Measurements from ENCODE around the gene SLC27A5. TPM values are rescaled to one million over a fixed set of nuclear protein-coding genes. Genes with fewer than 3 reads are reported as not detected.

Gene SLC27A5
- total RNA-seq, 2 donors from 2014 or later: 6.6 to 20.7 TPM

DNA sequence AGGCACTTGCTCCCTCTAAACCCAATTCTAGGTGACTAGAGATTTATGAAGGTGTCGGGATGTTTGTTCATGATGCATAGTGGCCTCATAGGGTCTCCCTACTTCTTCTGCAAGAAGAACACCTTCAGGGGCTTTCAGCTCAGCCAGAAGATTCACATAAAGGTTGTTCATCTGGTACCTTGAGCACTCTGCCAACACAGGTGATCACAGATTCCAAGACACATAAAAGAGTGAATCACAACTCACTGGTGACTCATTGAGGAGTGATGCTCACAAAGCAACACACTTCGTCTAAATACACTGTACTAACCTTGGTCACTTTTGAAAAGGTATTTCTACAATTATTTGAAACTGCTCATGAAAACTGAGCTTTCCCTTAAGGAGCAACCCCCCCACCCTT lies 51.8 kb downstream of the SLC27A5 start:
- WGBS: 73% methylated on average over 2 of the region's 2 CpGs

DNA sequence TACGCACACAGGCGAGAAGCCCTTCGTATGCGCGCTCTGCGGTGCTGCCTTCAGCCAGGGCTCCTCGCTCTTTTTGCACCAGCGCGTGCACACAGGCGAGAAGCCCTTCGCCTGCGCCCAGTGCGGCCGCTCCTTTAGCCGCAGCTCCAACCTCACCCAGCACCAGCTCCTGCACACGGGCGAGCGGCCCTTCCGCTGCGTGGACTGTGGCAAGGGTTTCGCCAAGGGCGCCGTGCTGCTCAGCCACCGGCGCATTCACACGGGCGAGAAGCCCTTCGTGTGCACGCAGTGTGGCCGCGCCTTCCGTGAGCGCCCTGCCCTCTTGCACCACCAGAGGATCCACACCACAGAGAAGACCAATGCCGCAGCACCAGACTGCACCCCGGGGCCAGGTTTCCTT lies 55.7 kb downstream of the SLC27A5 start:
- DNase-seq (ENCODE audit: low spot score): no peak
- Histone ChIP-seq H3K4me3 (no peak overlapping the region), H3K9me3 (no peaks in the 10 kb centered on the region), H3K27ac (no peak overlapping the region), H3K27me3 (replicated peaks; ENCODE audit: insufficient read depth) (no peaks in the 10 kb centered on the region), H3K4me1 (replicated peaks) (no peaks in the 10 kb centered on the region), H3K36me3 (no peaks in the 10 kb centered on the region)
- TF ChIP-seq POLR2A (IDR thresholded peaks at IDR 0.05) (no peak), POLR2AphosphoS5 (IDR thresholded peaks at IDR 0.05) (no peak)
- TF ChIP-seq, protein P1, sequence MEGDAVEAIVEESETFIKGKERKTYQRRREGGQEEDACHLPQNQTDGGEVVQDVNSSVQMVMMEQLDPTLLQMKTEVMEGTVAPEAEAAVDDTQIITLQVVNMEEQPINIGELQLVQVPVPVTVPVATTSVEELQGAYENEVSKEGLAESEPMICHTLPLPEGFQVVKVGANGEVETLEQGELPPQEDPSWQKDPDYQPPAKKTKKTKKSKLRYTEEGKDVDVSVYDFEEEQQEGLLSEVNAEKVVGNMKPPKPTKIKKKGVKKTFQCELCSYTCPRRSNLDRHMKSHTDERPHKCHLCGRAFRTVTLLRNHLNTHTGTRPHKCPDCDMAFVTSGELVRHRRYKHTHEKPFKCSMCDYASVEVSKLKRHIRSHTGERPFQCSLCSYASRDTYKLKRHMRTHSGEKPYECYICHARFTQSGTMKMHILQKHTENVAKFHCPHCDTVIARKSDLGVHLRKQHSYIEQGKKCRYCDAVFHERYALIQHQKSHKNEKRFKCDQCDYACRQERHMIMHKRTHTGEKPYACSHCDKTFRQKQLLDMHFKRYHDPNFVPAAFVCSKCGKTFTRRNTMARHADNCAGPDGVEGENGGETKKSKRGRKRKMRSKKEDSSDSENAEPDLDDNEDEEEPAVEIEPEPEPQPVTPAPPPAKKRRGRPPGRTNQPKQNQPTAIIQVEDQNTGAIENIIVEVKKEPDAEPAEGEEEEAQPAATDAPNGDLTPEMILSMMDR (IDR thresholded peaks at IDR 0.05): no peak
- 99% methylated on average over 11 of the region's 35 CpGs for WGBS
- intact Hi-C loops (cut with DNase I): no loop called here

More for the DNA sequence above, 51.8 kb downstream of the SLC27A5 start:
- H3K36me3 ChIP-seq: no peaks in the 10 kb centered on the region
- H3K4me3 ChIP-seq: no peak overlapping the region
- TF ChIP-seq POLR2AphosphoS5 (IDR thresholded peaks at IDR 0.05): no peak
- TF ChIP-seq POLR2A (IDR thresholded peaks at IDR 0.05): no peak
- TF ChIP-seq, protein P1 (IDR thresholded peaks at IDR 0.05): no peak
- H3K27ac ChIP-seq: no peak overlapping the region
- DNase-seq (ENCODE audit: low spot score): no peak
- H3K27me3 ChIP-seq (replicated peaks; ENCODE audit: insufficient read depth): no peaks in the 10 kb centered on the region
- intact Hi-C loops (cut with DNase I): no loop called here
- H3K4me1 ChIP-seq (replicated peaks): no peaks in the 10 kb centered on the region
- H3K9me3 ChIP-seq: no peaks in the 10 kb centered on the region

DNA sequence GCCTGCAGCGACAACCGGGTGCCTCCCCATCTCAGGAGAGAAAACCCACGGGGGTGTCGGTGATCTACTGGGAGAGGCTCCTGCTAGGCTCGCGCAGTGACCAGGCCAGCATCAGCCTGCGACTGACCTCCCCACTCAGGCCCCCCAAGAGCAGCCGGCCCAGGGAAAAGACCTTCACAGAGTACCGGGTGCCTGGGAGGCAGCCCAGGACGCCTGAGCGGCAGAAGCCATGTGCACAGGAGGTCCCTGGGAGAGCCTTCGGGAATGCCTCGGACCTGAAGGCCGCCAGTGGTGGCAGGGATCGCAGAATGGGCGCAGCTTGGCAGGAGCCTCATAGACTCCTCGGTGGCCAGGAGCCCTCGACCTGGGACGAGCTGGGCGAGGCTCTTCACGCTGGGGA lies 56.5 kb downstream of the SLC27A5 start:
- no peak for DNase-seq (ENCODE audit: low spot score)
- WGBS: 94% methylated on average over 19 of the region's 21 CpGs
- Histone ChIP-seq H3K4me3 (no peak overlapping the region), H3K9me3 (no peaks in the 10 kb centered on the region), H3K4me1 (replicated peaks) (no peaks in the 10 kb centered on the region), H3K36me3 (no peaks in the 10 kb centered on the region), H3K27me3 (replicated peaks; ENCODE audit: insufficient read depth) (no peaks in the 10 kb centered on the region), H3K27ac (no peak overlapping the region)
- intact Hi-C loops (cut with DNase I): no loop called here
- TF ChIP-seq, protein P1 (IDR thresholded peaks at IDR 0.05): no peak
- TF ChIP-seq POLR2A (IDR thresholded peaks at IDR 0.05) (no peak), POLR2AphosphoS5 (IDR thresholded peaks at IDR 0.05) (no peak)

DNA sequence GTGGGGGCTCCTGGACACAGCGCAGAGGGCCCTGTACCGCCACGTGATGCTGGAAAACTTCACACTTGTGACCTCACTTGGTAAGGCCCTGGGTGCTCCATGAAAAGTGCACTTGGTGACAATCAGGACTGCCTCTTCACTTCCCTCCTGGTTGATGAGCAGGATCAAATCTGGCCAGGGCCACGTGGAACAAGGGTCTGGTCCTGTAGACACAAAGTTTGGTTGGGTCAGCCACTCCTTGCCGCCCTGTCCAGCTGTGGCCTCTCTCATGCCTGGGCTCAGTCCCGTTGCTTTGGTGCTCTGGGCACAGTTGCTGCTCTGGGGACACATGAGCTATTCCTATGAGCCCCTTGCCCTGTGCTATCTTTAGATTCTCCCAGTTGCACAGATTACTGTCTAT lies 58.0 kb downstream of the SLC27A5 start:
- 96% methylated on average over 6 of the region's 6 CpGs for WGBS
- Histone ChIP-seq H3K9me3 (no peaks in the 10 kb centered on the region), H3K4me3 (no peak overlapping the region), H3K27me3 (replicated peaks; ENCODE audit: insufficient read depth) (no peaks in the 10 kb centered on the region), H3K36me3 (no peaks in the 10 kb centered on the region), H3K4me1 (replicated peaks) (no peaks in the 10 kb centered on the region), H3K27ac (no peak overlapping the region)
- TF ChIP-seq POLR2AphosphoS5 (IDR thresholded peaks at IDR 0.05) (no peak), POLR2A (IDR thresholded peaks at IDR 0.05) (no peak)
- TF ChIP-seq, protein P1 (IDR thresholded peaks at IDR 0.05): no peak
- no peak for DNase-seq (ENCODE audit: low spot score)
- intact Hi-C loops (cut with DNase I): no loop called here

DNA sequence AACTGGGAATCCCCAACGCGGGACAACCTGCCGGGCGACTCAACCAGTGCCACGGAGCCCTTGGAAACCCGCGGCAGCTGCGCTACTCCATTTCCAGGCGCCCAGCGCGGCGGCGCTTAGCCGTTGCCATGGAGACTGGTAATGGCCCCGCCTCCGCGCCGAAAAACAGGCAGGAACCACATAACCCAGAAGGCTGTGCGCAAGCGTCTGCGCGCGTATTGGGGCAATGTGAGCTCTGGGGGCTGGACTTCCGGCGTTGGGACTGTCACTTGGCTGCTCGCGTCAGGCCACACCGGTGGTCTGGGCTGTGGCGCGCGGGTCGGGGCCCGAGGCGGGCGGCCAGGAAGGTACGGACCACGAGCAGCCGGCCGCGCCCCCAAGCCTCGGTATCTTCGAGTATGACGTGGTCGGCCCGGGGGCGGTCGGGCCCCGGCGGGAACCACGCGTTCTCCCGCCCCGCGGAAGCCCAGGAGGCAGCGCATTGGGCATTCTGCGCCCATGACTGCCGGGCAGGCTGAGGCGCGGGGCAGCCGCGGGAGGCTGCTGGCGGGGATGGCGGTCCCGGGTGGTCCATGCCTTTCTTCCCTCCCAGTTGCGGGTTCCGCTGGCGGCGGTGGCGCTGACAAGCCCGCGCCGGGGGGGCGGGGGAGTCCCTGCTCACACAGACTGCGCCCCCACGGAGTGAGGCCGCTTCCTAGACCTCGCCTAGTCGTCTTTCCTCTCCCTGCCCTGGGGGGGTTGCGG lies 60.3 kb downstream of the SLC27A5 start, which contains the start of gene ZNF324B:
ZNF324B (plus strand) TSS at position 265 of the 744 bp plus-strand sequence. CDS start 2,080 bp downstream, outside the sequence.
- no peaks in the 10 kb centered on the region for H3K4me1 ChIP-seq (replicated peaks)
- H3K27ac ChIP-seq: peak within 1 kb of the TSS; percentile 66 to 74
- H3K4me3 ChIP-seq: peak within 1 kb of the TSS; percentile 87 to 91
- peak; percentile 96 for DNase-seq (ENCODE audit: low spot score)
- intact Hi-C loops (cut with DNase I): no loop called here
- no peaks in the 10 kb centered on the region for H3K27me3 ChIP-seq (replicated peaks; ENCODE audit: insufficient read depth)
- WGBS: under 1% methylated on average over 68 of the region's 79 CpGs
- H3K36me3 ChIP-seq: no peaks in the 10 kb centered on the region
- no peaks in the 10 kb centered on the region for H3K9me3 ChIP-seq
- TF ChIP-seq POLR2A (IDR thresholded peaks at IDR 0.05): peak; percentile 29
- TF ChIP-seq, protein P1 (IDR thresholded peaks at IDR 0.05): peak in 1 of 4 experiments; percentile 8
- TF ChIP-seq POLR2AphosphoS5 (IDR thresholded peaks at IDR 0.05): peak; percentile 96

All from prostate gland (tissue), 2 donors.